GM23338 (cell line): ENCODE results near the gene HS6ST1. TPM values are rescaled to one million over a fixed set of nuclear protein-coding genes. Genes with fewer than 3 reads are reported as not detected.
A peak's percentile ranks its signal among the peaks of the same experiment; 100 is the strongest.

Experiments used
- ATAC-seq: fragments of 200-7000 bp; cut with Tn5 transposase; 3 replicates; pipeline ENCODE4 v1.9.1; 2020
- DNase-seq: peaks from one replicate; pipeline ENCODE4 v3.0.0-alpha.2; 2015; ENCODE audit warnings: low spot score
- H2AFZ ChIP-seq: fragments of 200-600 bp; sonication (generic); 2 replicates; pipeline ENCODE4 v1.8.0; 2016; ENCODE audit warnings: antibody characterized with exemption, mild to moderate bottlenecking, moderate library complexity
- H3F3A ChIP-seq: fragments of 200-600 bp; sonication (generic); replicated peaks from 2 replicates; pipeline ENCODE4 v1.8.0; 2017; ENCODE audit warnings: antibody characterized with exemption, mixed run types, low read depth
- H3K27ac ChIP-seq: fragments of 200-600 bp; sonication (generic); 2 replicates; pipeline ENCODE4 v1.6.1; 2016; ENCODE audit warnings: low read depth
- H3K27me3 ChIP-seq: fragments of 200-600 bp; sonication (generic); 2 replicates; pipeline ENCODE4 v1.8.0; 2016; ENCODE audit warnings: mild to moderate bottlenecking, mixed run types, moderate library complexity; ENCODE audit not compliant: insufficient read depth
- H3K36me3 ChIP-seq: fragments of 200-600 bp; sonication (generic); 2 replicates; pipeline ENCODE4 v1.8.0; 2016; ENCODE audit warnings: mild to moderate bottlenecking; ENCODE audit not compliant: insufficient read depth
- H3K4me1 ChIP-seq: fragments of 200-600 bp; sonication (generic); 2 replicates; pipeline ENCODE4 v1.8.0; 2016; ENCODE audit warnings: mild to moderate bottlenecking, moderate library complexity; ENCODE audit not compliant: insufficient read depth
- H3K4me2 ChIP-seq: fragments of 200-600 bp; sonication (generic); 2 replicates; pipeline ENCODE4 v1.7.1; 2017; ENCODE audit warnings: mixed run types
- H3K4me3 ChIP-seq: fragments of 200-600 bp; sonication (generic); 2 replicates; pipeline ENCODE4 v1.6.1; 2016; ENCODE audit warnings: mixed run types
- H3K79me2 ChIP-seq: fragments of 200-600 bp; sonication (generic); replicated peaks from 2 replicates; pipeline ENCODE4 v1.8.0; 2017; ENCODE audit warnings: mild to moderate bottlenecking; ENCODE audit not compliant: insufficient read depth
- H3K9me2 ChIP-seq: fragments of 200-600 bp; sonication (generic); 2 replicates; pipeline ENCODE4 v1.8.0; 2017; ENCODE audit not compliant: insufficient read depth
- H4K20me1 ChIP-seq: fragments of 200-600 bp; sonication (generic); replicated peaks from 2 replicates; pipeline ENCODE4 v1.8.0; 2017; ENCODE audit warnings: mild to moderate bottlenecking; ENCODE audit not compliant: insufficient read depth
- H3K27ac Mint-ChIP-seq: 2 replicates; pipeline ENCODE4 v1.8.0; 2020; ENCODE audit warnings: inconsistent platforms, mild to moderate bottlenecking, moderate library complexity, mixed read lengths
- H3K27me3 Mint-ChIP-seq: 3 replicates; pipeline ENCODE4 v1.8.0; 2022; ENCODE audit warnings: low read depth, mild to moderate bottlenecking, moderate library complexity, mixed read lengths, inconsistent platforms; ENCODE audit not compliant: insufficient read depth, poor library complexity
- H3K36me3 Mint-ChIP-seq: 3 replicates; pipeline ENCODE4 v1.8.0; 2021; ENCODE audit warnings: low read depth, mild to moderate bottlenecking, inconsistent platforms, moderate library complexity, mixed read lengths
- H3K4me1 Mint-ChIP-seq: 3 replicates; pipeline ENCODE4 v1.8.0; 2020; ENCODE audit warnings: mild to moderate bottlenecking, inconsistent platforms, mixed read lengths
- H3K4me3 Mint-ChIP-seq: 3 replicates; pipeline ENCODE4 v1.8.0; 2021; ENCODE audit warnings: moderate library complexity, mild to moderate bottlenecking, inconsistent platforms, mixed read lengths
- H3K9me3 Mint-ChIP-seq: 3 replicates; pipeline ENCODE4 v1.8.0; 2020; ENCODE audit warnings: moderate library complexity, mild to moderate bottlenecking, inconsistent platforms, mixed read lengths
- CREB1 ChIP-seq: fragments of 250-450 bp; sonication (Bioruptor Pico); IDR thresholded peaks from 2 replicates; pipeline ENCODE4 v1.5.0; 2020; ENCODE audit warnings: low read depth, mild to moderate bottlenecking, moderate library complexity
- EZH2 ChIP-seq: fragments of 200-600 bp; sonication (generic); IDR thresholded peaks from one replicate; pipeline ENCODE4 v1.8.0; 2017; ENCODE audit warnings: antibody characterized with exemption, mild to moderate bottlenecking, low read depth; ENCODE audit not compliant: unreplicated experiment
- EZH2phosphoT487 ChIP-seq: fragments of 200-600 bp; sonication (generic); IDR thresholded peaks from one replicate; pipeline ENCODE4 v1.8.1; 2018; ENCODE audit warnings: antibody characterized with exemption; ENCODE audit not compliant: unreplicated experiment
- JUNB ChIP-seq: IDR thresholded peaks from one replicate; pipeline ENCODE4 v1.6.1; 2016; ENCODE audit warnings: antibody characterized with exemption; ENCODE audit not compliant: unreplicated experiment
- NANOG ChIP-seq: IDR thresholded peaks from 2 replicates; pipeline ENCODE4 v1.6.1; 2016; ENCODE audit warnings: antibody characterized with exemption, borderline replicate concordance
- POLR2AphosphoS5 ChIP-seq: IDR thresholded peaks from 2 replicates; pipeline ENCODE4 v1.6.1; 2016; ENCODE audit warnings: antibody characterized with exemption, low read depth
- STAT1 ChIP-seq: IDR thresholded peaks from one replicate; pipeline ENCODE4 v1.6.1; 2016; ENCODE audit warnings: antibody characterized with exemption; ENCODE audit not compliant: unreplicated experiment
- ZNF114 ChIP-seq: fragments of 250-450 bp; sonication (Bioruptor Pico); IDR thresholded peaks from 2 replicates; pipeline ENCODE4 v1.5.0; 2020; ENCODE audit warnings: mild to moderate bottlenecking, moderate library complexity
- ZNF331 ChIP-seq: fragments of 250-450 bp; sonication (Bioruptor Pico); IDR thresholded peaks from 2 replicates; pipeline ENCODE4 v1.5.0; 2020; ENCODE audit warnings: low read depth, mild to moderate bottlenecking, moderate library complexity
- polyA plus RNA-seq: library from polyadenylated mRNA; unstranded; fragments of >200 nt; fragmentation: Nextera tagmentation; extraction: Ambion mirVana; gene quantifications from 2 replicates; pipeline ENCODE4 v1.2.1, GENCODE V29; 2016
- total RNA-seq: library from RNA; depleted of rRNA; stranded (reverse); fragments of >200 nt; shearing (Covaris generic); gene quantifications from 2 replicates; pipeline ENCODE4 v1.2.3, GENCODE V29; 2014
- TF ChIP-seq, protein P1 (sequence below): fragments of 250-450 bp; sonication (Bioruptor Pico); IDR thresholded peaks from 2 replicates; pipeline ENCODE4 v1.5.0; 2020; ENCODE audit warnings: mild to moderate bottlenecking, moderate library complexity
- TF ChIP-seq, protein P2 (sequence below): IDR thresholded peaks from 2 replicates; pipeline ENCODE4 v1.6.1; 2016; ENCODE audit warnings: antibody characterized with exemption
- TF ChIP-seq, protein P3 (sequence below), 2 experiments: fragments of 200-600 bp in 1 of 2; sonication (generic) in 1 of 2; conservative IDR thresholded peaks; 2 replicates each; pipeline versions ENCODE4 v1.5.1 to v1.6.1; 2016 to 2017; ENCODE audit warnings: antibody characterized with exemption in 2 of 2, low read depth in 2 of 2, mild to moderate bottlenecking in 2 of 2, moderate library complexity in 1 of 2
- TF ChIP-seq, protein P4 (sequence below): IDR thresholded peaks from one replicate; pipeline ENCODE4 v1.6.1; 2018; ENCODE audit warnings: antibody characterized with exemption; ENCODE audit not compliant: unreplicated experiment

HS6ST1 gene
- total and polyA plus RNA-seq, 2 experiments from 2014 or later: 21.1 to 106 TPM

DNA sequence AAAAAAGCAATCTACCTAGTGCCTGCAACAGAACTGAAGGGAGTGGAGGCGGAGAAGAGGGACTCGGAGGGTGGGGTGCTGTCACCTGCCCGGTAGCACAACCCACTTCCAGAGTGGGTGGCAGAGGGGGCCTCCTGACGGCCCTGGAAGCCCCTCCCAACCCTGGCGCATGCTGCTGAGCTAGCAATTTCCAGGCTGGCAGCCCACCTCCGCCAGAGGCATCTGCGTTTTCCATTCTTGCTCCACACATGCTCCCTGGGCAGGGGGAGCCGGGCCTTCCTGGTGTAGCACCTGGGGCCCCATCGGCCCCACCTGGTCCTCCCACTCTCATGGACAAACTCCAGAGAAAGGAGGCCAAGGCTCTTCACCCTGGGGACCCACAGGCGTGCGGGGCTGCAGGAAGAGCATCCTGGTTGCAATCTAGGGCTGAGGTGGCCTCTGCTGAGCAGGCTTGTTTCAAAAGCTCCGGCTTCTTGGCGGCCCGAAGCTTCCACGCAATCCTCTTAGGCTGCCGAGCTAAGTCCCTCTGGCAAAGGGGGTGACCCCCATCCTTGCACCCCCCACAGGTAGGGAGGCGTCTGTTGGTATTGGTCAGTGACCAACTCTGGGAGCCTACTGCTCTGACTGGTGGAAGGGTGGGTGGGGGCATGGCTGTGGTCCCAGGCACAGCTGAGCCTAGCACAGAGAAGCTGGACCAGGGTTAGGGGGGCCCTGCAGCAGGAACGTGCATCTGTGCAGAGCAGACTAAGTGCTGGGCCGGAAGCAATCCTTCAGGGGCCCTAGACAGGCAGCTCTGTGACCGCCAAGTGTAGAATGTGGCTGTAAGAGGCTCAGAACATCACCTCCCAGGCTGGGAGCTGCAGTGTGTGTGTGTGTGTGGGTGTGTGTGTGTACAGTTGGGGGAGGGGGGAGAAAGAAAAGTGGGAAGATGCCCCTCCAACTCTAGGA, 2.6 kb downstream of the HS6ST1 start:
- peaks cover 29% of the 10 kb centered on the region for H3K4me1 ChIP-seq
- no peak overlapping the region for H2AFZ ChIP-seq
- peaks cover 59% of the 10 kb centered on the region for H4K20me1 ChIP-seq
- TF ChIP-seq STAT1 (no peak), NANOG (no peak), EZH2phosphoT487 (no peak), EZH2 (no peak), ZNF114 (no peak), POLR2AphosphoS5 (no peak), CREB1 (CRISPR knock-in tag) (no peak), ZNF331 (CRISPR knock-in tag) (no peak), JUNB (no peak)
- TF ChIP-seq, protein P1, sequence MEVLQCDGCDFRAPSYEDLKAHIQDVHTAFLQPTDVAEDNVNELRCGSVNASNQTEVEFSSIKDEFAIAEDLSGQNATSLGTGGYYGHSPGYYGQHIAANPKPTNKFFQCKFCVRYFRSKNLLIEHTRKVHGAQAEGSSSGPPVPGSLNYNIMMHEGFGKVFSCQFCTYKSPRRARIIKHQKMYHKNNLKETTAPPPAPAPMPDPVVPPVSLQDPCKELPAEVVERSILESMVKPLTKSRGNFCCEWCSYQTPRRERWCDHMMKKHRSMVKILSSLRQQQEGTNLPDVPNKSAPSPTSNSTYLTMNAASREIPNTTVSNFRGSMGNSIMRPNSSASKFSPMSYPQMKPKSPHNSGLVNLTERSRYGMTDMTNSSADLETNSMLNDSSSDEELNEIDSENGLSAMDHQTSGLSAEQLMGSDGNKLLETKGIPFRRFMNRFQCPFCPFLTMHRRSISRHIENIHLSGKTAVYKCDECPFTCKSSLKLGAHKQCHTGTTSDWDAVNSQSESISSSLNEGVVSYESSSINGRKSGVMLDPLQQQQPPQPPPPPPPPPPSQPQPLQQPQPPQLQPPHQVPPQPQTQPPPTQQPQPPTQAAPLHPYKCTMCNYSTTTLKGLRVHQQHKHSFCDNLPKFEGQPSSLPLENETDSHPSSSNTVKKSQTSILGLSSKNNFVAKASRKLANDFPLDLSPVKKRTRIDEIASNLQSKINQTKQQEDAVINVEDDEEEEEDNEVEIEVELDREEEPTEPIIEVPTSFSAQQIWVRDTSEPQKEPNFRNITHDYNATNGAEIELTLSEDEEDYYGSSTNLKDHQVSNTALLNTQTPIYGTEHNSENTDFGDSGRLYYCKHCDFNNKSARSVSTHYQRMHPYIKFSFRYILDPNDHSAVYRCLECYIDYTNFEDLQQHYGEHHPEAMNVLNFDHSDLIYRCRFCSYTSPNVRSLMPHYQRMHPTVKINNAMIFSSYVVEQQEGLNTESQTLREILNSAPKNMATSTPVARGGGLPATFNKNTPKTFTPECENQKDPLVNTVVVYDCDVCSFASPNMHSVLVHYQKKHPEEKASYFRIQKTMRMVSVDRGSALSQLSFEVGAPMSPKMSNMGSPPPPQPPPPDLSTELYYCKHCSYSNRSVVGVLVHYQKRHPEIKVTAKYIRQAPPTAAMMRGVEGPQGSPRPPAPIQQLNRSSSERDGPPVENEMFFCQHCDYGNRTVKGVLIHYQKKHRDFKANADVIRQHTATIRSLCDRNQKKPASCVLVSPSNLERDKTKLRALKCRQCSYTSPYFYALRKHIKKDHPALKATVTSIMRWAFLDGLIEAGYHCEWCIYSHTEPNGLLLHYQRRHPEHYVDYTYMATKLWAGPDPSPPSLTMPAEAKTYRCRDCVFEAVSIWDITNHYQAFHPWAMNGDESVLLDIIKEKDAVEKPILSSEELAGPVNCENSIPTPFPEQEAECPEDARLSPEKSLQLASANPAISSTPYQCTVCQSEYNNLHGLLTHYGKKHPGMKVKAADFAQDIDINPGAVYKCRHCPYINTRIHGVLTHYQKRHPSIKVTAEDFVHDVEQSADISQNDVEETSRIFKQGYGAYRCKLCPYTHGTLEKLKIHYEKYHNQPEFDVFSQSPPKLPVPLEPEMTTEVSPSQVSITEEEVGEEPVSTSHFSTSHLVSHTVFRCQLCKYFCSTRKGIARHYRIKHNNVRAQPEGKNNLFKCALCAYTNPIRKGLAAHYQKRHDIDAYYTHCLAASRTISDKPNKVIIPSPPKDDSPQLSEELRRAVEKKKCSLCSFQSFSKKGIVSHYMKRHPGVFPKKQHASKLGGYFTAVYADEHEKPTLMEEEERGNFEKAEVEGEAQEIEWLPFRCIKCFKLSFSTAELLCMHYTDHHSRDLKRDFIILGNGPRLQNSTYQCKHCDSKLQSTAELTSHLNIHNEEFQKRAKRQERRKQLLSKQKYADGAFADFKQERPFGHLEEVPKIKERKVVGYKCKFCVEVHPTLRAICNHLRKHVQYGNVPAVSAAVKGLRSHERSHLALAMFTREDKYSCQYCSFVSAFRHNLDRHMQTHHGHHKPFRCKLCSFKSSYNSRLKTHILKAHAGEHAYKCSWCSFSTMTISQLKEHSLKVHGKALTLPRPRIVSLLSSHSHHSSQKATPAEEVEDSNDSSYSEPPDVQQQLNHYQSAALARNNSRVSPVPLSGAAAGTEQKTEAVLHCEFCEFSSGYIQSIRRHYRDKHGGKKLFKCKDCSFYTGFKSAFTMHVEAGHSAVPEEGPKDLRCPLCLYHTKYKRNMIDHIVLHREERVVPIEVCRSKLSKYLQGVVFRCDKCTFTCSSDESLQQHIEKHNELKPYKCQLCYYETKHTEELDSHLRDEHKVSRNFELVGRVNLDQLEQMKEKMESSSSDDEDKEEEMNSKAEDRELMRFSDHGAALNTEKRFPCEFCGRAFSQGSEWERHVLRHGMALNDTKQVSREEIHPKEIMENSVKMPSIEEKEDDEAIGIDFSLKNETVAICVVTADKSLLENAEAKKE (CRISPR knock-in tag): no peak
- TF ChIP-seq, protein P2, sequence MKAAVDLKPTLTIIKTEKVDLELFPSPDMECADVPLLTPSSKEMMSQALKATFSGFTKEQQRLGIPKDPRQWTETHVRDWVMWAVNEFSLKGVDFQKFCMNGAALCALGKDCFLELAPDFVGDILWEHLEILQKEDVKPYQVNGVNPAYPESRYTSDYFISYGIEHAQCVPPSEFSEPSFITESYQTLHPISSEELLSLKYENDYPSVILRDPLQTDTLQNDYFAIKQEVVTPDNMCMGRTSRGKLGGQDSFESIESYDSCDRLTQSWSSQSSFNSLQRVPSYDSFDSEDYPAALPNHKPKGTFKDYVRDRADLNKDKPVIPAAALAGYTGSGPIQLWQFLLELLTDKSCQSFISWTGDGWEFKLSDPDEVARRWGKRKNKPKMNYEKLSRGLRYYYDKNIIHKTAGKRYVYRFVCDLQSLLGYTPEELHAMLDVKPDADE: no peak
- TF ChIP-seq, protein P3, sequence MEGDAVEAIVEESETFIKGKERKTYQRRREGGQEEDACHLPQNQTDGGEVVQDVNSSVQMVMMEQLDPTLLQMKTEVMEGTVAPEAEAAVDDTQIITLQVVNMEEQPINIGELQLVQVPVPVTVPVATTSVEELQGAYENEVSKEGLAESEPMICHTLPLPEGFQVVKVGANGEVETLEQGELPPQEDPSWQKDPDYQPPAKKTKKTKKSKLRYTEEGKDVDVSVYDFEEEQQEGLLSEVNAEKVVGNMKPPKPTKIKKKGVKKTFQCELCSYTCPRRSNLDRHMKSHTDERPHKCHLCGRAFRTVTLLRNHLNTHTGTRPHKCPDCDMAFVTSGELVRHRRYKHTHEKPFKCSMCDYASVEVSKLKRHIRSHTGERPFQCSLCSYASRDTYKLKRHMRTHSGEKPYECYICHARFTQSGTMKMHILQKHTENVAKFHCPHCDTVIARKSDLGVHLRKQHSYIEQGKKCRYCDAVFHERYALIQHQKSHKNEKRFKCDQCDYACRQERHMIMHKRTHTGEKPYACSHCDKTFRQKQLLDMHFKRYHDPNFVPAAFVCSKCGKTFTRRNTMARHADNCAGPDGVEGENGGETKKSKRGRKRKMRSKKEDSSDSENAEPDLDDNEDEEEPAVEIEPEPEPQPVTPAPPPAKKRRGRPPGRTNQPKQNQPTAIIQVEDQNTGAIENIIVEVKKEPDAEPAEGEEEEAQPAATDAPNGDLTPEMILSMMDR (conservative IDR thresholded peaks at IDR 0.05; ENCODE audit: low read depth in 2 of 2): no peak
- TF ChIP-seq, protein P4, sequence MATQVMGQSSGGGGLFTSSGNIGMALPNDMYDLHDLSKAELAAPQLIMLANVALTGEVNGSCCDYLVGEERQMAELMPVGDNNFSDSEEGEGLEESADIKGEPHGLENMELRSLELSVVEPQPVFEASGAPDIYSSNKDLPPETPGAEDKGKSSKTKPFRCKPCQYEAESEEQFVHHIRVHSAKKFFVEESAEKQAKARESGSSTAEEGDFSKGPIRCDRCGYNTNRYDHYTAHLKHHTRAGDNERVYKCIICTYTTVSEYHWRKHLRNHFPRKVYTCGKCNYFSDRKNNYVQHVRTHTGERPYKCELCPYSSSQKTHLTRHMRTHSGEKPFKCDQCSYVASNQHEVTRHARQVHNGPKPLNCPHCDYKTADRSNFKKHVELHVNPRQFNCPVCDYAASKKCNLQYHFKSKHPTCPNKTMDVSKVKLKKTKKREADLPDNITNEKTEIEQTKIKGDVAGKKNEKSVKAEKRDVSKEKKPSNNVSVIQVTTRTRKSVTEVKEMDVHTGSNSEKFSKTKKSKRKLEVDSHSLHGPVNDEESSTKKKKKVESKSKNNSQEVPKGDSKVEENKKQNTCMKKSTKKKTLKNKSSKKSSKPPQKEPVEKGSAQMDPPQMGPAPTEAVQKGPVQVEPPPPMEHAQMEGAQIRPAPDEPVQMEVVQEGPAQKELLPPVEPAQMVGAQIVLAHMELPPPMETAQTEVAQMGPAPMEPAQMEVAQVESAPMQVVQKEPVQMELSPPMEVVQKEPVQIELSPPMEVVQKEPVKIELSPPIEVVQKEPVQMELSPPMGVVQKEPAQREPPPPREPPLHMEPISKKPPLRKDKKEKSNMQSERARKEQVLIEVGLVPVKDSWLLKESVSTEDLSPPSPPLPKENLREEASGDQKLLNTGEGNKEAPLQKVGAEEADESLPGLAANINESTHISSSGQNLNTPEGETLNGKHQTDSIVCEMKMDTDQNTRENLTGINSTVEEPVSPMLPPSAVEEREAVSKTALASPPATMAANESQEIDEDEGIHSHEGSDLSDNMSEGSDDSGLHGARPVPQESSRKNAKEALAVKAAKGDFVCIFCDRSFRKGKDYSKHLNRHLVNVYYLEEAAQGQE: no peak
- H3K4me3 ChIP-seq: peak overlapping the region; percentile 94
- H3K9me3 Mint-ChIP-seq: no peaks in the 10 kb centered on the region
- H3K79me2 ChIP-seq: peaks cover 69% of the 10 kb centered on the region
- no peak for ATAC-seq
- peak overlapping the region; percentile 98 for H3K4me2 ChIP-seq
- H3K36me3 ChIP-seq: no peaks in the 10 kb centered on the region
- H3K9me2 ChIP-seq: no peaks in the 10 kb centered on the region
- peaks cover 19% of the 10 kb centered on the region for H3K27me3 Mint-ChIP-seq
- H3F3A ChIP-seq: no peaks in the 10 kb centered on the region
- H3K27me3 ChIP-seq: peaks cover 21% of the 10 kb centered on the region
- H3K27ac Mint-ChIP-seq: no peak overlapping the region
- no peak for DNase-seq
- peaks cover 37% of the 10 kb centered on the region for H3K4me1 Mint-ChIP-seq
- peak overlapping the region; percentile 88 for H3K4me3 Mint-ChIP-seq
- H3K27ac ChIP-seq: no peak overlapping the region
- peaks cover 14% of the 10 kb centered on the region for H3K36me3 Mint-ChIP-seq
